Endothelial cell of umbilical vein (primary cell): ENCODE results near the gene SH3RF1. TPM values are rescaled to one million over a fixed set of nuclear protein-coding genes. Genes with fewer than 3 reads are reported as not detected.

Experiments
- BruUV-seq: library from RNA; stranded (reverse); fragments of 400-500 nt; replicated peaks from 2 replicates; lab custom pipeline; 2021; lab: Mats Ljungman, UMichigan
- CTCF ChIA-PET: fragments of 300-600, 350-600 bp; sonication (Branson Sonifier 250); formaldehyde crosslinking; loops from one replicate; lab custom pipeline; 2021; ENCODE audit warnings: antibody characterized with exemption, inconsistent platforms; lab: Charles Lee
- POLR2A ChIA-PET: fragments of 300-600, 350-600 bp; sonication (Branson Sonifier 250); formaldehyde crosslinking; loops from one replicate; lab custom pipeline; 2021; ENCODE audit warnings: antibody characterized with exemption, inconsistent platforms; lab: Charles Lee
- DNase-seq: peaks from one replicate; pipeline ENCODE4 v3.0.0-alpha.2; 2011; ENCODE audit warnings: low read depth, low spot score
- FAIRE-seq: peaks from 2 replicates; lab custom pipeline; 2011; peaks lifted over from hg19 to GRCh38; lab: Jason Lieb, UNC
- H2AFZ ChIP-seq: 2 replicates; pipeline ENCODE4 v1.6.0; 2012; ENCODE audit warnings: low read depth, low read length, control low read depth, inconsistent platforms
- H3K27ac ChIP-seq: 2 replicates; pipeline ENCODE4 v1.5.1; 2011; ENCODE audit warnings: low read depth, mild to moderate bottlenecking, control low read depth, low read length, moderate library complexity; ENCODE audit not compliant: insufficient read depth
- H3K27me3 ChIP-seq, 2 experiments: 2 replicates each; pipeline versions ENCODE4 v1.6.0 to v1.6.1; 2011; ENCODE audit warnings: low read length in 2 of 2, mixed read lengths in 1 of 2; ENCODE audit not compliant: control insufficient read depth in 2 of 2, insufficient read depth in 2 of 2
- H3K36me3 ChIP-seq, 2 experiments: 2 replicates in 1 of 2; 3 replicates in 1 of 2; pipeline ENCODE4 v1.5.1; 2011; ENCODE audit warnings: low read length in 2 of 2, mild to moderate bottlenecking in 1 of 2, moderate library complexity in 1 of 2; ENCODE audit not compliant: control insufficient read depth in 2 of 2, insufficient read depth in 2 of 2; ENCODE audit errors: extremely low read depth in 1 of 2
- H3K4me1 ChIP-seq: 3 replicates; pipeline ENCODE4 v1.5.1; 2011; ENCODE audit warnings: mild to moderate bottlenecking, low read length; ENCODE audit not compliant: control insufficient read depth, insufficient read depth; ENCODE audit errors: extremely low read depth
- H3K4me2 ChIP-seq: 2 replicates; pipeline ENCODE4 v1.6.1; 2011; ENCODE audit warnings: low read length, control low read depth, mixed read lengths; ENCODE audit not compliant: insufficient read depth
- H3K4me3 ChIP-seq, 3 experiments: fragments of 200-600 bp in 1 of 3; sonication (generic), shearing (Covaris generic) in 1 of 3; replicated peaks in 1 of 3; 2 replicates each; pipeline ENCODE4 v1.5.1; 2011 to 2016; ENCODE audit warnings: control low read depth in 3 of 3, low read length in 3 of 3, mild to moderate bottlenecking in 2 of 3, inconsistent platforms in 1 of 3, low read depth in 1 of 3, moderate library complexity in 1 of 3; ENCODE audit not compliant: insufficient read depth in 1 of 3
- H3K79me2 ChIP-seq: 2 replicates; pipeline ENCODE4 v1.6.0; 2012; ENCODE audit warnings: low read length, inconsistent platforms; ENCODE audit not compliant: control insufficient read depth, insufficient read depth
- H3K9ac ChIP-seq: replicated peaks from 2 replicates; pipeline ENCODE3; 2011; ENCODE audit warnings: low read length, control low read depth; ENCODE audit not compliant: insufficient read depth; ENCODE audit errors: extremely low read depth
- H3K9me1 ChIP-seq: replicated peaks from 3 replicates; pipeline ENCODE4 v1.6.0; 2011; ENCODE audit warnings: mild to moderate bottlenecking, low read length; ENCODE audit not compliant: control insufficient read depth, insufficient read depth; ENCODE audit errors: extremely low read depth
- H3K9me3 ChIP-seq: replicated peaks from 2 replicates; pipeline ENCODE4 v1.5.1; 2012; ENCODE audit warnings: low read length, inconsistent platforms; ENCODE audit not compliant: control insufficient read depth, insufficient read depth
- H4K20me1 ChIP-seq: replicated peaks from 2 replicates; pipeline ENCODE3; 2011; ENCODE audit warnings: mild to moderate bottlenecking, low read length; ENCODE audit not compliant: control insufficient read depth, insufficient read depth; ENCODE audit errors: extremely low read depth
- CTCF ChIP-seq, 2 donors: IDR thresholded peaks; 1 replicate in 1 of 2; 2 replicates in 1 of 2; pipeline ENCODE4 v1.5.1; 2011; ENCODE audit warnings: low read length in 2 of 2, mild to moderate bottlenecking in 2 of 2, moderate library complexity in 2 of 2, control low read depth in 1 of 2, inconsistent platforms in 1 of 2, low read depth in 1 of 2; ENCODE audit not compliant: insufficient read depth in 1 of 2; ENCODE audit errors: extremely low read depth in 1 of 2
- EZH2 ChIP-seq: IDR thresholded peaks from 2 replicates; pipeline ENCODE4 v1.6.1; 2012; ENCODE audit warnings: borderline replicate concordance, low read depth, mild to moderate bottlenecking, moderate library complexity, low read length, inconsistent platforms; ENCODE audit not compliant: severe bottlenecking
- FOS ChIP-seq: IDR thresholded peaks from 2 replicates; pipeline ENCODE4 v1.6.1; 2011; ENCODE audit warnings: mild to moderate bottlenecking, low read length, moderate library complexity, borderline replicate concordance; ENCODE audit not compliant: insufficient read depth
- GATA2 ChIP-seq: IDR thresholded peaks from 2 replicates; pipeline ENCODE4 v1.7.0; 2011; ENCODE audit warnings: low read depth, mild to moderate bottlenecking, moderate library complexity, mixed read lengths, low read length; ENCODE audit not compliant: insufficient read length, insufficient read depth
- JUN ChIP-seq: IDR thresholded peaks from 2 replicates; pipeline ENCODE4 v1.6.1; 2011; ENCODE audit warnings: borderline replicate concordance, low read depth; ENCODE audit not compliant: insufficient read length, insufficient read depth
- MAX ChIP-seq: IDR thresholded peaks from 2 replicates; pipeline ENCODE4 v1.6.1; 2011; ENCODE audit not compliant: insufficient read depth, insufficient read length
- MYC ChIP-seq: IDR thresholded peaks from one replicate; pipeline ENCODE4 v1.6.1; 2011; ENCODE audit warnings: mild to moderate bottlenecking, low read depth, low read length
- POLR2A ChIP-seq: IDR thresholded peaks from 2 replicates; pipeline ENCODE4 v1.6.1; 2012; ENCODE audit warnings: low read depth, mild to moderate bottlenecking, control low read depth, low read length
- POLR2AphosphoS5 ChIP-seq: IDR thresholded peaks from 2 replicates; pipeline ENCODE4 v1.6.1; 2012; ENCODE audit warnings: low read depth, mild to moderate bottlenecking, control low read depth, low read length, moderate library complexity; ENCODE audit not compliant: insufficient read depth
- dilution Hi-C: fragments of 300-500 bp; cut with MboI; formaldehyde crosslinking; loops from one replicate; pipeline ENCODE4 v1.15.0; 2019; ENCODE audit warnings: low sequenced_read_pairs; ENCODE audit not compliant: extremely low pct_ligation_motif_present
- intact Hi-C: fragments of 100-400 bp; cut with micrococcal nuclease; formaldehyde crosslinking; loops from one replicate; pipeline ENCODE4 v1.10.0; 2022
- polyA plus RNA-seq, 4 experiments: library from polyadenylated mRNA; depleted of rRNA in 3 of 4; stranded (reverse) in 3 of 4; unstranded in 1 of 4; fragments of >200 nt; gene quantifications; 2 replicates each; pipeline versions ENCODE4 v1.2.1 to v1.2.3, GENCODE V29; 2011 to 2012; ENCODE audit warnings: missing spikeins in 1 of 4
- total RNA-seq: library from RNA; stranded (reverse); gene quantifications from 2 replicates; pipeline ENCODE4 v1.2.3, GENCODE V29; 2021

The SH3RF1 gene
- total and polyA plus RNA-seq, 2 donors (not counting 3 experiments of a cell fraction or from before 2014, with no cell fraction given) = 16.2 to 24.9 TPM

- H3K9me3 ChIP-seq = no peaks in the 10 kb centered on the region
- TF ChIP-seq POLR2A = no peak
- no peak for TF ChIP-seq GATA2
- no peak for TF ChIP-seq EZH2
- no peak for TF ChIP-seq JUN
- no peak for TF ChIP-seq MYC
- TF ChIP-seq FOS = no peak
- no peak for TF ChIP-seq MAX
- TF ChIP-seq POLR2AphosphoS5 = no peak
- no peak for TF ChIP-seq CTCF (IDR thresholded peaks at IDR 0.05; ENCODE audit: extremely low read depth in 1 of 2, insufficient read depth in 1 of 2, low read depth in 1 of 2, low read length in 2 of 2)
- POLR2A ChIA-PET = no interaction called here
- H3K4me2 ChIP-seq = no peak overlapping the region
- no peaks in the 10 kb centered on the region for H3K27me3 ChIP-seq
- no peak overlapping the region for H2AFZ ChIP-seq
- H3K9ac ChIP-seq = no peak overlapping the region
- H3K79me2 ChIP-seq = peaks cover 4% of the 10 kb centered on the region
- H3K36me3 ChIP-seq = peaks cover 12 to 15% of the 10 kb centered on the region in 2 experiments
- dilution Hi-C loops (no loop called here), intact Hi-C loops (no loop called here)
- BruUV-seq = no TSS peak
- DNase-seq (no peak), FAIRE-seq (no peak)
- no peaks in the 10 kb centered on the region for H3K9me1 ChIP-seq
- H3K4me1 ChIP-seq = peaks cover under 1% of the 10 kb centered on the region
- no peak overlapping the region for H3K27ac ChIP-seq
- H3K4me3 ChIP-seq = no peak overlapping the region
- no peaks in the 10 kb centered on the region for H4K20me1 ChIP-seq
- CTCF ChIA-PET = interaction anchor here (0.9 kb wide), 3 partner anchors 10 to 84 kb away, joined by 3 read pairs; no protein-coding TSS in a partner anchor
Measured at GRCh38 chr4:169109035-169109675, 161.6 kb downstream of the SH3RF1 start.
